ENCODE data around the gene APBB3.
A peak's percentile ranks its signal among the peaks of the same experiment; 100 is the strongest.
"Not testable (repeated sequence)": the region's sequence is repeated elsewhere in the genome, so short reads cannot be mapped to it uniquely, and the experiment has no call there.

The APBB3 gene
- total RNA-seq = 22.4 to 41.0 reads per million in 2 donors

GRCh38 chr5:140564196-140565023 is at the start of gene APBB3, which contains the start of gene SLC35A4:
TSS of gene APBB3 (minus strand) at chr5:140564598. CDS start at chr5:140564245, 353 bp downstream.
TSS of gene SLC35A4 (plus strand) at chr5:140564828. CDS start at chr5:140567170, 2,342 bp downstream.
- DNase-seq = peak; percentile 93

DNA sequence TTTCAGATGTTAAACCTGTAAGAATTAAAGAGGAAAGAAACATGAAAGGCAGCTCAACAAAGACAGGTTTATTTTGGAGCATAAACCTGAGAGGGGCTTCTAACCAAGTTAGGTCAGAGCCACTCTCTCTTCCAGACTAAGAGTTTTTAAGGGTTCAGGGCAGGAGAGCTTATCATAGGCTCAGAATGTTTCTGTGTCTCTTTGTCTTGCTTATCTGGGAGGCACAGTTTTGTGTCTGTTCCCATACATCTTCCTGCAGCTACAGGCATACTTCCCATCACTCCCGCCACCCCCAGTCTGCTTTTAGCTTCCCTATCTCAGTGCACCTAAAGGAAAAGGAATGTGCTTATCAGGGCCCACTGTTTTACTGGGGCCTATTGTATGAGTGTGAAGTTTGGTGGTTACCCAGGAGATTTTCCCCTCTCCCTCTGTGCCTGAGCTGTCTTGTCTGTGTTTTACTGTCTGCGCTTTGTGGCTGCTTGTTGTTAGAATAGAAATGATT is 46.7 kb upstream of the APBB3 start:
- DNase-seq = no peak

GRCh38 chr5:140609126-140609525 is 44.7 kb upstream of the APBB3 start:
- no peak for DNase-seq

DNA sequence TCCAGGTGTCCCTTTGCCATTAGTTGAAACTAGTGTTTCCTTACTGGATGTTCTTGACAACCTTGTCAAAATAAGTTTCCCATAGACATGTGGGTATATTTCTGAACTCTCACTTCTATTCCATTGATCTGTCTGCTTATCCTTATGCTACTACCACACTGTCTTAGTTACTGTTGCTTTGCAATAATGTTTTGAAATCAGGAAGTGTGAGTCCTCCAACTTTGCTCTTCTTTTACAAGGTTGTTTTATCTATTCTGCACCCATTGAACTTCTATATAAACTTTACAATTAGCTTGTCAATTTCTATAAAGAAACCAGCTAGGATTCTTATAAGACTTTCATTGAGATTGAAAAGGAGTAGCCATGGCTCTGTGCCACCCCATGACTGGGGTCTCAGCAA is 44.3 kb upstream of the APBB3 start:
- no peak for DNase-seq

- DNase-seq = no peak
Measured at GRCh38 chr5:140607031-140607430, 42.6 kb upstream of the APBB3 start.

- no peak for DNase-seq
Measured at GRCh38 chr5:140605879-140606278, 41.5 kb upstream of the APBB3 start.

GRCh38 chr5:140603734-140604133 is 39.3 kb upstream of the APBB3 start:
- no peak for DNase-seq

- DNase-seq = not testable (repeated sequence)
Measured at GRCh38 chr5:140603446-140603698, 39.0 kb upstream of the APBB3 start.

DNA sequence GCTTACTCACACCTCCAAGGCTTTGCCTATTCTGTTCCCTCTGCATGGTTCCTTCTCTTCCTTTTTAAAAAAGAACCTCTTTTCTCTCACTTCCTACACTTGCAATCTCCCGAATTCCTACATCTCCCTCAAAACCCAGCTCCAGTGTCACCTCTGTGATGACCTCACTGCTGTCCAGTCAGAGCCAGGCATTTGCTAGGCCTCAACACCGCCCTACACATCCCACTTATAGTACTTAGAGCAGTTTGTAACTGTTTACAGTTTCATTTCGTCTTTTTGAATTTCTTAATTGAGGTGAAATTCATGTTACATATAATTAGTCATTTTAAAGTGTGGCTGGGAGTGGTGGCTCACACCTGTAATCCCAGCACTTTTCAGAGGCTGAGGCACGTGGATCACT is 37.7 kb upstream of the APBB3 start:
- DNase-seq = no peak

DNA sequence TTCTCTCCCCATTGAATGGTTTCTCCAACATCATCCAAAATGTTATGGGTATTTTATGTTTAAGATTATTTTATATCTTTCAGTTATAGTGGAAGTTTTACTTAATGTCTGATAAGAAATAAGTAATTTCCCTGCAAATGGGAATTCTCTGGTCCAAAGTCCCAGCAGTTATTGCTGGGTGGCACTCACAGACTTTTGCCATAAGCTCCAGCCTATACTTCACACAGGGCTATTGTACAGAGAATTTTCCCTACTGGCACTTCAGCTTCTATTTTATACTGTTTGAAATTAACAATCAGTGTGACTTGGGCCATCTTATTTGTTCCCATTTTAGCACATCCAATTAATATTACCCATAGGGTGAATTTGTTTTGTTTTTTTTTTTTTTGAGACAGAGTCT is 35.7 kb upstream of the APBB3 start:
- no peak for DNase-seq

GRCh38 chr5:140598836-140599235 is 34.4 kb upstream of the APBB3 start:
- DNase-seq = no peak

DNA sequence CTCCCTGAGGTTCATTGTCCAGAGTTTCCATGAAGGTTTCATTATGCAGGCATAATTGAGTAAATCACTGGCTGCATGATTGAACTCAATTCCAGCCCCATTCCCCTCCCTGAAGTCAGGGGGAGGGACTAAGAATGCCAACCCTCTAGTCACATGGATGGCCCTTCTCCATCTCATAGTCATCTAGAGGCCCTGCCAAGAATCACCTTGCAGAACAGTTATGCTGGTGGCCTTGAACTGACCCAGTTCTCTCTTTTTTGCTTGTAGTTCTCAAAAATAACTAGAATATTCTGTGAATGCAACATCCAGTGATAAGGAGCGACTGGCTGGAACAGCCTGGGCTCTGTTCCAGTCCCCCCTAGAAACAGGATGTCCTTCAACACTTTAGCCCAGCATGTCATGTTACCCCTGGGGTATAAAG is 31.9 kb upstream of the APBB3 start:
- no peak for DNase-seq

- DNase-seq = no peak
Measured at GRCh38 chr5:140595538-140596300, 31.3 kb upstream of the APBB3 start.

- DNase-seq = no peak
Measured at GRCh38 chr5:140594169-140594568, 29.8 kb upstream of the APBB3 start.

- not testable (repeated sequence) for DNase-seq
Measured at GRCh38 chr5:140593070-140593469, 28.7 kb upstream of the APBB3 start.

GRCh38 chr5:140591747-140592372 is 27.5 kb upstream of the APBB3 start:
- DNase-seq = no peak

DNA sequence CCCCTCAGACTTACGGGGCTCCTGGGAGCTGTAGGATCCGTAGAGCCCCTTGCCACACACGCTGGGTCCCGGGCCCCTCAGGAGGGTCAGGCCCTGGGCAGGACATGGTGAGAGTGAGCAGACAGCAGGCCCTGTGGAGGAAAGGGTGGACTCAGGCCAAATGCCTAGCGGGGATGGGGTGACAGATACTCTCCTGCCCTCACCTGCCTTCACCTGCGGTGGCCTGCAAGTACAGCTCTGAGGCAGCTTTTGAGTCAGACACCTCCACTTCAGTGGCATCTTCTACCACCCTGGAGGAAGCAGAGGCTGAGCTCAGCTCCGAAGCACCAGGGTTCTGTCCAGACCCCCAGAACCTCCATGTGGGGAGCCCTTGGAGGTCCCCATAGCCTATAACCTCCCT is 26.5 kb upstream of the APBB3 start:
- no peak for DNase-seq

- DNase-seq = no peak
Measured at GRCh38 chr5:140588311-140589070, 24.1 kb upstream of the APBB3 start.

DNA sequence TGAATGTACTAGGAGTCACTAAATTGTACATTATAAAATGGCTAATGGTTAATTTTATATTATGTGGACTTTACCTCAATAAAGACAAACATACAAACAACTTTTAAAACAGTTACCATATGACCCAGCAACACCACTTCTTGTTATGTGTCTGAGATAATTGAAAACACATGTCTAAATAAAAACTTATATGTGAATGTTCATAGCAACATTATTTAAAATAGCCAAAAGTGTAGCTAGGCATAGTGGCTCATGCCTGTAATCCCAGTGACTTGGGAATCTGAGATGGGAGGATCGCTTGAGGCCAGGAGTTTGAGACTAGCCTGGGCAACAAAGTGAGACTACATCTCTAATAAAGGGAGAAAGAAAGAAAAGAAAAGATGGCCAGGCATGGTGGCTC is 23.1 kb upstream of the APBB3 start:
- DNase-seq = no peak

DNA sequence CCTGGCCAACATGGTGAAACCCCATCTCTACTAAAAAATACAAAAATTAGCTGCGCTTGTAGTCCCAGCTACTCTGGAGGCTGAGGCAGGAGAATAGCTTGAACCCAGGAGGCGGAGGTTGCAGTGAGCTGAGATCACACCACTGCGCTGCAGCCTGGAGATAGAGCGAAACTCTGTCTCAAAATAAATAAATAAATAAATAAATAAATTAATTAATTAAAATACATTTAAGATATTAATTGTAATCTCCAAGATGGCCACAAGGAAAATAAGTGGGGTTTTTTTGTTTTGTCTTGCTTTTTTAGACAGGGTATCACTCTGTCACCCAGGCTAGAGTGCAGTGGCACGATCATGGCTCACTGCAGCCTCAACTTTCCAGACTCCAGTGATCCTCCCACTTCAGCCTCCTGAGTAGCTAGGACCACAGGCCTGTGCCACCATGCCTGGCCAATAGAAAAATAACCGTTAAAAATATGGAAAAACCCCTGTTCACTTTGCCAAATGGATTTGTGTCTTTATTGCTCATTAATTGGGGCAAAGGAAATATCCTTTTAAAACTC is 14.9 kb upstream of the APBB3 start:
- not testable (repeated sequence) for DNase-seq

- DNase-seq = no peak
Measured at GRCh38 chr5:140576776-140577201, 12.4 kb upstream of the APBB3 start.

GRCh38 chr5:140575309-140575708 is 10.9 kb upstream of the APBB3 start:
- no peak for DNase-seq

All from T-helper 9 cell (primary cell).